SU-DHL-6 (cell line): ENCODE measurements around the gene ANKFY1.

Experiments
- CTCF ChIP-seq: fragments of 200-600 bp; sonication (generic); IDR thresholded peaks from one replicate; pipeline ENCODE4 v1.5.1; 2017; ENCODE audit warnings: antibody characterized with exemption, mild to moderate bottlenecking, low read length, moderate library complexity; ENCODE audit not compliant: insufficient read depth, poor library complexity, severe bottlenecking
- EZH2phosphoT487 ChIP-seq: fragments of 200-600 bp; sonication (generic), shearing (Covaris generic); conservative IDR thresholded peaks from 2 replicates; pipeline ENCODE4 v1.6.1; 2018; ENCODE audit warnings: mild to moderate bottlenecking, antibody characterized with exemption, low read length, moderate library complexity, mixed read lengths

- no peak for TF ChIP-seq CTCF
- no peak for TF ChIP-seq EZH2phosphoT487
Measured at GRCh38 chr17:4215882-4216570, 47.8 kb downstream of the ANKFY1 start.
